H4 (cell line): ENCODE data around the gene ERN1. TPM values are rescaled to one million over a fixed set of nuclear protein-coding genes. Genes with fewer than 3 reads are reported as not detected.
"Not testable (repeated sequence)": the region's sequence is repeated elsewhere in the genome, so short reads cannot be mapped to it uniquely, and the experiment has no call there.

ENCODE experiments used
- DNase-seq: peaks from one replicate; pipeline ENCODE4 v3.0.0-alpha.2; 2015; ENCODE audit warnings: low spot score
- total RNA-seq: library from RNA; depleted of rRNA; stranded (reverse); fragments of >200 nt; shearing (Covaris generic); gene quantifications from 2 replicates; pipeline ENCODE4 v1.2.3, GENCODE V29; 2014

The ERN1 gene
- total RNA-seq, 1 experiment from 2014 or later: 2.7 TPM

DNA sequence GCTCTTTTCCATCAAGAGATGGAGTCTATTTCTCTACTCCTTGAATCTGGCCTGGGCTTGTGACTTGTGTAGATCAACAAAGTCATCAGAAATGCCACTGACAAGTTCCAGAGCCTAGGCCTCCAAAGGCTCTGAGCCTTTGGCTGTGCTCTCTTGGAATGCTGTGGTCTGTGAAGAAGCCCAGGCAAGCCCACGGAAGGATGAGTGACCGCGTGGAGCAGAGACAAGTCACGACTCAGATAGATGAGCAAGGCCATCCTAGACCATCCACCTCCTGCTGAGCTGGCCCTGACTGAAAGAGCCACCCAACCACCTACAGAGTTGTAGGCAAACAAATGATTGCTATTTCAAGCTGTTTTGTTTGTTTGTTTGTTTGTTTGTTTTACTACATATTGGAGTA, 97.9 kb downstream of the ERN1 start:
- DNase-seq: no peak

GRCh38 chr17:64028874-64029464, 101.0 kb downstream of the ERN1 start:
- DNase-seq: peak; percentile 44

- DNase-seq: peak; percentile 86
These were observed 104.1 kb downstream of the ERN1 start for GRCh38 chr17:64025732-64026294.

DNA sequence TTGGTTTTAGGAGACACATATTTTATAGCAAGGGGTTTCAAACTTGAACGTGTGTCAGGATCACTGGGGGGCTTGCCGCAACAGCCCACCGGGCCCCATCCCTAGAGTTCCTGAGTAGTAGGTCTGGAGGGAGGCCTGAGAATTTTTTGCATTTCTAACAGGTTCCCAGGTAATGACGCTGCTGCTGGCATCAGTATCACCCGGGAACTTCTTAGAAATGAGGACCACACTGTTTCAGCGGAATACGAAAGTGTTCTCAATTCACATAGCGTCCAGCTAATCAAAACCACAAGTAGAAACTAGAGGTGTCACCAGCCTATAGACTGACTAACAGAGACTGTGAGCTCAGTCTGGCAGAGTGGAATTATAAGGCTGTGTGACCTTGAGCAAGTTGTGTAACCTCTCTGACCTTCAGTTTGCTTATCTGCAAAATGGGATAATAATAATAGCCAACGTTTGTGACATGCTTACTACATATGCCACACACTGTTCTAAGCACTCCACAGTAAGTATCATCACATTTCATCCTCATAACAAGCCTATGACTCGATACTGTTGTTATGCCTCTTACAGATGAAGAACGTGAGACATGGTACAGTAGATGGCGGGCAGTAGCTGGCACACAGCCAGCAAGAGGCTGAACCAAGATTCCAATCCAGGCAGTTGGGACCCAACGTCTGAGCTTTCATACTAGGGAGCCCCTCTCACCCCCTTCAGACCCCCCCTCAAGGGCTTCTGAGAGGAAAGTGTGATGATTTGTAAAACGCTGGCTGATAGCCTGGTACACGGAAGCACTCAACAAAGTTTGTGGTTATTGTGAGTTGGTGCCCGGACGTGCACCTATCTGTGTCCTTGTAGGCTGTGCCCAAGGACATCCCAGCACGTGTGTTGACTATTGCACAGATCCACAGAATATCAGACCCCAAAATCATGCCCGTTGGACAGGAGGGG, 104.9 kb downstream of the ERN1 start:
- no peak for DNase-seq

- no peak for DNase-seq
These were observed 105.7 kb downstream of the ERN1 start for GRCh38 chr17:64024215-64024654.

GRCh38 chr17:64022611-64023063, 107.3 kb downstream of the ERN1 start:
- no peak for DNase-seq

GRCh38 chr17:64020056-64020766, 109.7 kb downstream of the ERN1 start, which contains the start of gene ICAM2:
TSS of gene ICAM2 (minus strand) at chr17:64020633. CDS start at chr17:64006691, 13,942 bp downstream.
- DNase-seq: no peak

- DNase-seq: not testable (repeated sequence)
These were observed 110.4 kb downstream of the ERN1 start for GRCh38 chr17:64019551-64019961.

GRCh38 chr17:64017381-64017980, 112.5 kb downstream of the ERN1 start:
- DNase-seq: no peak

DNA sequence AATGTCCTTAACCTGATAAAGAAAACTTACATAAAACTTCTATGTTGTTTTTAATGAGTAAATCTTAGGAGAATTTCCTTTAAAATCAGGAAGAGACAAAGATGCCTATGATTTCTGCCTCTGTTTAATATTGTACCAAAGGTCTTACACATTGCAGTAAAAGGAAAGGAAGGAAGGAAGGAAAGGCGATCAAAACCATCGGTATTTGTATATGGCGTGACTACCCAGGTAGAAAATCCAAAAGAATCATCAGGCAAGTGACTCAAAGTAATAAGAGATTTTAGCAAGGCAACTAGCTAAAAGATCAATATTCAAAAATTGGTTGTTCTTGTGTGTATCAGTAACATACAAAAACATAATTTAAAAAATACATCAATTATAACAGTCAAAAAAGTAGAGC, 113.0 kb downstream of the ERN1 start:
- DNase-seq: no peak

- no peak for DNase-seq
These were observed 113.6 kb downstream of the ERN1 start for GRCh38 chr17:64016231-64016784.

- DNase-seq: no peak
These were observed 114.5 kb downstream of the ERN1 start for GRCh38 chr17:64015447-64015846.

- DNase-seq: no peak
These were observed 120.2 kb downstream of the ERN1 start for GRCh38 chr17:64009571-64010402.

DNA sequence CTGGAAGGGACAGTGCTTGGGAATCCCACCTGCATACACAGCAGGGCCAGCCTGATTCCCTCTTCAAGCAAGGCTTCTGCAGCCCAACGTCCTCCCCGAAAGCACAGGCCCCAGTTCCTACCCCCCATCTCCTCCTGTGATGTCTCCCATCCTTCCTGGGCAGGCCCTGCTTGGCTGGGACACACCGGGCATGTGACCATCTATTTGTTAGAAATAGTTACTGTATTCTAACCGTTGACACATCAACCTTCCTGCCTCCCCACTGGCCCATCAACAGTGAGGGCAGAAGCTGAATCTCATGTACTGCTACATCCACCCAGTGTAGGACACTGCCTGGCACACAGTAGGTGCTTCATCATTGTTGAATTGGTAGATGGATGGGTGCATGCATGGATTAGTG, 121.1 kb downstream of the ERN1 start:
- DNase-seq: no peak

DNA sequence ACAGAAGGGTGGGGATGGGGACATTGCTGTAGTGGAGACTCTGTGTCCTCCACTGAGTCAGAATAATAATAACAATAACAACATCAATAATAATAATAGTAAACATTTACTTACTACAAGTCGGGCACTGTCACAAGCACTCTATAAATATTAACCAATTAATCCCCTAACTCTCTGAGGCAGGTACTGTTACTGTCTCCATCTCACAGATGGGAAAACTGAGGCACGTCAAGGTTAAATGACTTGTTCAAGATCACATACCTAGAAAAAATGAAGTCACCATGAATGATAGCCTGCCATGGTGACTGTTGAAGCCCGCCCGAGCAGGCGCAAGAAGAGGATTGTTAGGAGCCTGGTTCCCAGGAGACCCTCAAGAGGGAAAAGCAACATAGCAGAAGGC, 121.6 kb downstream of the ERN1 start:
- DNase-seq: no peak

DNA sequence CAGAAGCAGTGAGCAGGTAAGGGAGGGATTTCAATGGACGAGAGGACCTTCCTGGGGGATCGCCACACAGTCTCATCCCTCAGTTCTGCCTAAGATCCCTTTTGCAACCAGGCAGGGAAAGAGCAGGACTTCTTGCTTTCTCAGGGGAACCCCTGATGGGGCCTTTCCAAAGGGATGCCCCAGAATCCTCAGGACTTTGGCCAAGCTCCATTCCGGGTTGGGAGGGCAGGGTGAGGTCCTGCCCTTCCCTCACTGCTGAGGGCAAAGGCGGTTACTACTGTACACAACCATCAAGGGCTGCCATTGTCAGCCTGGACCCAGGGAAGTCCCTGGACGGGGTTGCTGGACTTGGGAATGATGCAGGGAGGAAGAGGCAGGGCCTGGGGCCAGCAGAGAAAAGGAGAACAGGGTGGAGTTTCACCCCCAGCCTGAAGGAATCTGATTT, 122.1 kb downstream of the ERN1 start:
- no peak for DNase-seq

GRCh38 chr17:64007089-64007837, 122.7 kb downstream of the ERN1 start:
- DNase-seq: not testable (repeated sequence)

DNA sequence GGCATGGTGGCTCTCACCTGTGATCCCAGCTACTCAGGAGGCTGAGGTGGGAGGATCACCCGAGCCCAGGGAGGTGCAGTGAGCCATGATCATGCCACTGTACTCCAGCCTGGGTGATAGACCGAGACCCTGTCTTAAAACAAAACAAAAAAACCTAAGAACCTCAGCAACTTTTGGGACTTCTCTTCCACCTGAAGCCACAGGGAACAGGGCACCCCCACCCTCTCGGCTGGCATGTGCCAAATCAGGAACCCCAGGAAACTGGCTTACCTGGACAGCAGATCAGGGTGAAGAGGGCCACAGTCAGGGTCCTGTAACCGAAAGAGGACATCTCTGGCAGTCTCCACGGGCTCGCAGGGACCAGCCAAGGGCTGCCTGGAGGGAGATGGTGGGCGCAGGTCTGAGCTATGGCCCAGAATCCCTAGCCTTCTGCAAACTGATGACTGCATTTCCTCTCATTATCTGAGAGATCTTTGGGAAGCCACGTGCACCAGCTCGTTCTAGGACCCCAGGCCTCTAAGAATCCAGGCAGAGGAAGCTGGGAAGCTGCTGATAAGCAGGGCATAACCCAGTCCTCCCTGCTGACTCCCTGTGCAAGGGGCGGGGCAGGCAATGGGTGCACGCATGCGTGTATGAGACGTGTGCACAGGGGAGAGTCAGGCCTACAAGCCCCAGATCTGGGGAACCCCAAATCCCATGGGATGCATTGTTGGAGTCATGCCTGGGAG, 123.4 kb downstream of the ERN1 start:
- DNase-seq: no peak

GRCh38 chr17:64005734-64006167, 124.2 kb downstream of the ERN1 start:
- peak; percentile 57 for DNase-seq
